Glutamatergic neuron (in vitro differentiated cells): ENCODE data around the gene LCE3C. TPM values are rescaled to one million over a fixed set of nuclear protein-coding genes. Genes with fewer than 3 reads are reported as not detected.

Source experiments
- DNase-seq: peaks from one replicate; pipeline ENCODE4 v3.0.0; 2022
- H3K27ac Mint-ChIP-seq: one replicate; pipeline ENCODE4 v1.8.0; 2020; ENCODE audit warnings: mild to moderate bottlenecking, mixed read lengths, inconsistent platforms; ENCODE audit not compliant: unreplicated experiment
- H3K27me3 Mint-ChIP-seq: one replicate; pipeline ENCODE4 v1.8.0; 2020; ENCODE audit warnings: mild to moderate bottlenecking, moderate library complexity, mixed read lengths, inconsistent platforms; ENCODE audit not compliant: unreplicated experiment
- H3K36me3 Mint-ChIP-seq: one replicate; pipeline ENCODE4 v1.8.0; 2020; ENCODE audit warnings: mild to moderate bottlenecking, mixed read lengths, inconsistent platforms; ENCODE audit not compliant: unreplicated experiment
- H3K4me1 Mint-ChIP-seq: one replicate; pipeline ENCODE4 v1.8.0; 2020; ENCODE audit warnings: mild to moderate bottlenecking, low read depth, mixed read lengths, inconsistent platforms; ENCODE audit not compliant: unreplicated experiment
- H3K4me3 Mint-ChIP-seq: one replicate; pipeline ENCODE4 v1.8.0; 2020; ENCODE audit warnings: mild to moderate bottlenecking, mixed read lengths, inconsistent platforms; ENCODE audit not compliant: unreplicated experiment
- H3K9me3 Mint-ChIP-seq: one replicate; pipeline ENCODE4 v1.8.0; 2020; ENCODE audit warnings: mild to moderate bottlenecking, moderate library complexity, mixed read lengths, inconsistent platforms; ENCODE audit not compliant: unreplicated experiment
- total RNA-seq: library from RNA; stranded (reverse); fragmentation: NEBNext Ultra II Directional; extraction: Animal tissue kit (Norgen Biotek cat#: 25700); gene quantifications from one replicate; pipeline ENCODE4 v1.2.1, GENCODE V29; 2021; ENCODE audit not compliant: unreplicated experiment
- TF ChIP-seq, protein P1 (sequence below): fragments of 200-600 bp; sonication (generic); IDR thresholded peaks from one replicate; pipeline ENCODE4 v1.5.0; 2021; ENCODE audit not compliant: partially characterized antibody, unreplicated experiment

Gene LCE3C
- total RNA-seq, 1 donor from 2014 or later: not detected

GRCh38 chr1:152621993-152622392, 22.0 kb downstream of the LCE3C start:
- Mint-ChIP-seq H3K4me1 (no peaks in the 10 kb centered on the region), H3K27ac (no peak overlapping the region), H3K36me3 (peaks cover 12% of the 10 kb centered on the region), H3K4me3 (no peak overlapping the region), H3K9me3 (peaks cover 6% of the 10 kb centered on the region), H3K27me3 (peaks cover 6% of the 10 kb centered on the region)
- DNase-seq: no peak
- TF ChIP-seq, protein P1, sequence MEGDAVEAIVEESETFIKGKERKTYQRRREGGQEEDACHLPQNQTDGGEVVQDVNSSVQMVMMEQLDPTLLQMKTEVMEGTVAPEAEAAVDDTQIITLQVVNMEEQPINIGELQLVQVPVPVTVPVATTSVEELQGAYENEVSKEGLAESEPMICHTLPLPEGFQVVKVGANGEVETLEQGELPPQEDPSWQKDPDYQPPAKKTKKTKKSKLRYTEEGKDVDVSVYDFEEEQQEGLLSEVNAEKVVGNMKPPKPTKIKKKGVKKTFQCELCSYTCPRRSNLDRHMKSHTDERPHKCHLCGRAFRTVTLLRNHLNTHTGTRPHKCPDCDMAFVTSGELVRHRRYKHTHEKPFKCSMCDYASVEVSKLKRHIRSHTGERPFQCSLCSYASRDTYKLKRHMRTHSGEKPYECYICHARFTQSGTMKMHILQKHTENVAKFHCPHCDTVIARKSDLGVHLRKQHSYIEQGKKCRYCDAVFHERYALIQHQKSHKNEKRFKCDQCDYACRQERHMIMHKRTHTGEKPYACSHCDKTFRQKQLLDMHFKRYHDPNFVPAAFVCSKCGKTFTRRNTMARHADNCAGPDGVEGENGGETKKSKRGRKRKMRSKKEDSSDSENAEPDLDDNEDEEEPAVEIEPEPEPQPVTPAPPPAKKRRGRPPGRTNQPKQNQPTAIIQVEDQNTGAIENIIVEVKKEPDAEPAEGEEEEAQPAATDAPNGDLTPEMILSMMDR: no peak

- Mint-ChIP-seq H3K9me3 (peaks cover 6% of the 10 kb centered on the region), H3K4me3 (no peak within 1 kb of the TSS), H3K27ac (no peak within 1 kb of the TSS), H3K4me1 (no peaks in the 10 kb centered on the region), H3K27me3 (peaks cover 6% of the 10 kb centered on the region), H3K36me3 (peaks cover 12% of the 10 kb centered on the region)
- no peak for DNase-seq
- TF ChIP-seq, protein P1: no peak
Observed at GRCh38 chr1:152622803-152623202, 22.8 kb downstream of the LCE3C start, which contains the start of gene LCE3A. Gene LCE3A, minus strand, starts transcription at chr1:152623103. Its CDS starts 0 bp downstream, at chr1:152623103.

- Mint-ChIP-seq H3K9me3 (peaks cover 5% of the 10 kb centered on the region), H3K4me1 (no peaks in the 10 kb centered on the region), H3K4me3 (no peak overlapping the region), H3K27me3 (peaks cover 6% of the 10 kb centered on the region), H3K27ac (no peak overlapping the region), H3K36me3 (peaks cover 11% of the 10 kb centered on the region)
- TF ChIP-seq, protein P1: peak; percentile 48
- DNase-seq: peak; percentile 33
Observed at GRCh38 chr1:152623203-152623844, 23.3 kb downstream of the LCE3C start.

DNA sequence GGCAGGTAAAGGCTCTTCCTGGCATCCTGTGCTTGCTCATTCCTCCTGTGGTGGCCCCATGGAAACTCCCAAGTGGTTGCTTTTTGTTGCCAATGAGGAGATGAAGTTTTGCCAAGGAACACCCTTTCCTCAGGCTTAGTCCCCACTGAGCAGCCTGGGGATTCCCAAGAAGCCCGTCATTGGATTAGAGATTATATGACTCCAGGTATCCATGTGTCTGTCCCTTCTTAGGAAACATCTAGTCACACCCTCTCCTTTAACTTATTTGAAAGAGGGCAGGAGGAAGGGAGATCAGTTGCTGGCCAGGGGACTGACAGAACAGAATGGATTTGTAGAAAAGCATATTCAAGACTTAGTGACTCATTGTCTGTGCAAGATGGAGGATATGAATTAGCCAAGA, 26.7 kb downstream of the LCE3C start:
- TF ChIP-seq, protein P1: no peak
- no peak for DNase-seq
- no peak overlapping the region for H3K27ac Mint-ChIP-seq
- H3K36me3 Mint-ChIP-seq: peaks cover 4% of the 10 kb centered on the region
- H3K4me3 Mint-ChIP-seq: no peak overlapping the region
- peaks cover 3% of the 10 kb centered on the region for H3K27me3 Mint-ChIP-seq
- H3K4me1 Mint-ChIP-seq: no peaks in the 10 kb centered on the region
- no peaks in the 10 kb centered on the region for H3K9me3 Mint-ChIP-seq

DNA sequence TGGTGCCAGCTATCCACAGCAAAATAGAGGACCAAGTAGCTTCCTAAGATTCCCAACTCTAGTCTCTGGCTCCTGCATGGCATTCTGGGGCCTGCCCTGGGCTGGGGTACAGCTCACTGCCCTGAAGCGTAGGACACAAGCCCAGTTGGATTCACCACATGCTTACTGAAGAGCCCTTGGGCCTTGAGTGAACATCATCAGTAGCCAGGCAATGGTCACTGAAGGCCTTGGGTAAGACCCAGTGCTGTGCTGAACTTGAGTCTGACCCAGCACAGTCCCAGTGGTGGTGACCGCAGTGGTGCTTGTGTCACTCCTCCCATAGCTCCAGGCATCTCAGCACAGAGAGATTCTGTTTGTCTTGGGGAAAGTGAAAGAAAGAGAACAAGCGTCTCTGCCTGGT, 30.6 kb downstream of the LCE3C start:
- TF ChIP-seq, protein P1: no peak
- Mint-ChIP-seq H3K9me3 (peaks cover 5% of the 10 kb centered on the region), H3K27me3 (no peaks in the 10 kb centered on the region), H3K27ac (no peak overlapping the region), H3K36me3 (peaks cover 4% of the 10 kb centered on the region), H3K4me3 (no peak overlapping the region), H3K4me1 (no peaks in the 10 kb centered on the region)
- DNase-seq: no peak
